Measurements from ENCODE around the gene RAB3A. TPM values are rescaled to one million over a fixed set of nuclear protein-coding genes. Genes with fewer than 3 reads are reported as not detected.

Gene RAB3A
- total and polyA plus RNA-seq, 2 donors (not counting 3 experiments of a cell fraction or from before 2014, with no cell fraction given), result 0.88 to 0.90 TPM

GRCh38 chr19:18161636-18162002 is 42.2 kb downstream of the RAB3A start:
- no peak overlapping the region for H3K9ac ChIP-seq (replicated peaks; ENCODE audit: extremely low read depth, insufficient read depth, low read length)
- intact Hi-C loops (cut with micrococcal nuclease) (no loop called here), dilution Hi-C loops (cut with MboI; ENCODE audit: extremely low pct_ligation_motif_present, low sequenced_read_pairs) (no loop called here)
- TF ChIP-seq POLR2AphosphoS5 (IDR thresholded peaks at IDR 0.05; ENCODE audit: insufficient read depth, low read depth, low read length), result no peak
- no peak for TF ChIP-seq GATA2 (IDR thresholded peaks at IDR 0.05; ENCODE audit: insufficient read depth, insufficient read length, low read depth, low read length)
- TF ChIP-seq MAX (IDR thresholded peaks at IDR 0.05; ENCODE audit: insufficient read depth, insufficient read length), result no peak
- TF ChIP-seq FOS (IDR thresholded peaks at IDR 0.05; ENCODE audit: borderline replicate concordance, insufficient read depth, low read length), result no peak
- no peak for TF ChIP-seq JUN (IDR thresholded peaks at IDR 0.05; ENCODE audit: borderline replicate concordance, insufficient read depth, insufficient read length, low read depth)
- TF ChIP-seq MYC (IDR thresholded peaks at IDR 0.05; ENCODE audit: low read depth, low read length), result no peak
- TF ChIP-seq POLR2A (IDR thresholded peaks at IDR 0.05; ENCODE audit: low read depth, low read length), result no peak
- no peak for TF ChIP-seq CTCF (IDR thresholded peaks at IDR 0.05; ENCODE audit: extremely low read depth in 1 of 2, insufficient read depth in 1 of 2, low read depth in 1 of 2, low read length in 2 of 2)
- no peak for TF ChIP-seq EZH2 (IDR thresholded peaks at IDR 0.05; ENCODE audit: borderline replicate concordance, low read depth, low read length, severe bottlenecking)
- ChIA-PET CTCF (interaction anchor here (1.0 to 2.5 kb wide), 4 partner anchors 24 to 93 kb away, joined by 3 to 25 read pairs (median 10); no protein-coding TSS in a partner anchor), POLR2A (no interaction called here)
- peaks cover 14% of the 10 kb centered on the region for H3K4me1 ChIP-seq (ENCODE audit: control insufficient read depth, extremely low read depth, insufficient read depth, low read length)
- peaks cover 0 to 30% of the 10 kb centered on the region in 2 experiments for H3K36me3 ChIP-seq (ENCODE audit: control insufficient read depth in 2 of 2, extremely low read depth in 1 of 2, insufficient read depth in 2 of 2, low read length in 2 of 2)
- no peak for DNase-seq (ENCODE audit: low read depth, low spot score)
- H3K27ac ChIP-seq (ENCODE audit: insufficient read depth, low read depth, low read length), result no peak overlapping the region
- FAIRE-seq, result no peak
- H3K9me1 ChIP-seq (replicated peaks; ENCODE audit: control insufficient read depth, extremely low read depth, insufficient read depth, low read length), result no peaks in the 10 kb centered on the region
- H3K27me3 ChIP-seq (ENCODE audit: control insufficient read depth in 2 of 2, insufficient read depth in 2 of 2, low read length in 2 of 2), result no peaks in the 10 kb centered on the region
- H4K20me1 ChIP-seq (replicated peaks; ENCODE audit: control insufficient read depth, extremely low read depth, insufficient read depth, low read length), result no peaks in the 10 kb centered on the region
- no peaks in the 10 kb centered on the region for H3K9me3 ChIP-seq (replicated peaks; ENCODE audit: control insufficient read depth, insufficient read depth, low read length)
- no TSS peak for BruUV-seq (replicated peaks)
- H2AFZ ChIP-seq (ENCODE audit: low read depth, low read length), result no peak overlapping the region
- no peaks in the 10 kb centered on the region for H3K79me2 ChIP-seq (ENCODE audit: control insufficient read depth, insufficient read depth, low read length)
- H3K4me3 ChIP-seq (replicated peaks in 1 of 3; ENCODE audit: insufficient read depth in 1 of 3, low read depth in 1 of 3, low read length in 3 of 3), result no peak overlapping the region
- H3K4me2 ChIP-seq (ENCODE audit: insufficient read depth, low read length), result peak overlapping the region; percentile 51
